HCT116 (cell line): ENCODE results near the gene FAM151B. TPM values are rescaled to one million over a fixed set of nuclear protein-coding genes. Genes with fewer than 3 reads are reported as not detected.

Source experiments
- ATAC-seq: fragments of 200-7000 bp; cut with Tn5 transposase; 2 replicates; pipeline ENCODE4 v1.9.1; 2020; ENCODE audit warnings: mild to moderate bottlenecking, moderate library complexity
- BruUV-seq: library from RNA; stranded (reverse); fragments of 400-500 nt; replicated peaks from 2 replicates; lab custom pipeline; 2021; lab: Mats Ljungman, UMichigan
- CTCF ChIA-PET: fragments of 300-600 bp; sonication (Branson Sonifier 250); formaldehyde crosslinking; loops from one replicate; lab custom pipeline; 2021; ENCODE audit warnings: antibody characterized with exemption; lab: Charles Lee
- POLR2A ChIA-PET: fragments of 300-600, 350-600 bp; sonication (Branson Sonifier 250); formaldehyde crosslinking; loops from one replicate; lab custom pipeline; 2021; ENCODE audit warnings: antibody characterized with exemption; lab: Charles Lee
- RAD21 ChIA-PET, 2 experiments: fragments of 300-600 bp; sonication (Branson Sonifier 250); formaldehyde crosslinking; loops; one replicate each; lab custom pipeline; 2023; ENCODE audit warnings: low total read pairs in 2 of 2; ENCODE audit not compliant: uncharacterized antibody in 2 of 2, unreplicated experiment in 2 of 2, low non-redundant PET in 1 of 2; lab: Charles Lee
- DNase-seq: peaks from one replicate; pipeline ENCODE4 v3.0.0-alpha.2; 2010; ENCODE audit warnings: low read depth, low spot score
- H2AFZ ChIP-seq: fragments of 200-600 bp; shearing (Covaris generic), sonication (generic); 2 replicates; pipeline ENCODE4 v1.6.1; 2017; ENCODE audit warnings: low read depth, mixed run types, mixed read lengths, antibody characterized with exemption, low read length; ENCODE audit not compliant: poor library complexity, severe bottlenecking
- H3K27ac ChIP-seq: 2 replicates; pipeline ENCODE4 v1.5.1; 2012; ENCODE audit warnings: low read depth, low read length
- H3K27me3 ChIP-seq: fragments of 200-600 bp; sonication (generic); 2 replicates; pipeline ENCODE4 v1.6.1; 2016; ENCODE audit warnings: mixed run types, low read length, mixed read lengths; ENCODE audit not compliant: insufficient read depth
- H3K36me3 ChIP-seq, 2 experiments: fragments of 200-500 bp in 1 of 2; fragments of 200-600 bp in 1 of 2; sonication (Bioruptor generic) in 1 of 2; sonication (generic) in 1 of 2; 2 replicates each; pipeline versions ENCODE4 v1.5.1 to v1.6.1; 2014 to 2016; ENCODE audit warnings: low read length in 2 of 2, inconsistent platforms in 1 of 2, mixed read lengths in 1 of 2, mixed run types in 1 of 2; ENCODE audit not compliant: insufficient read depth in 2 of 2, control insufficient read depth in 1 of 2
- H3K4me1 ChIP-seq, 2 experiments: fragments of 200-600 bp in 1 of 2; sonication (generic) in 1 of 2; 2 replicates each; pipeline versions ENCODE4 v1.5.1 to v1.6.1; 2012 to 2017; ENCODE audit warnings: low read length in 2 of 2, inconsistent platforms in 1 of 2, mild to moderate bottlenecking in 1 of 2, mixed read lengths in 1 of 2, mixed run types in 1 of 2, moderate library complexity in 1 of 2; ENCODE audit not compliant: insufficient read depth in 2 of 2, control insufficient read depth in 1 of 2
- H3K4me2 ChIP-seq: fragments of 200-600 bp; sonication (generic); 2 replicates; pipeline ENCODE4 v1.6.1; 2017; ENCODE audit warnings: mixed run types, low read length, mixed read lengths
- H3K4me3 ChIP-seq, 2 experiments: fragments of 200-600 bp in 1 of 2; sonication (generic) in 1 of 2; replicated peaks in 1 of 2; 2 replicates each; pipeline ENCODE4 v1.5.1; 2011 to 2016; ENCODE audit warnings: low read length in 2 of 2, control low read depth in 1 of 2, low read depth in 1 of 2, mild to moderate bottlenecking in 1 of 2, mixed read lengths in 1 of 2, mixed run types in 1 of 2
- H3K79me2 ChIP-seq: fragments of 200-600 bp; sonication (generic); 2 replicates; pipeline ENCODE4 v1.6.1; 2017; ENCODE audit warnings: mild to moderate bottlenecking, mixed run types, low read length, moderate library complexity, mixed read lengths; ENCODE audit not compliant: insufficient read depth
- H3K9ac ChIP-seq: fragments of 200-600 bp; sonication (generic); 2 replicates; pipeline ENCODE4 v1.6.1; 2016; ENCODE audit warnings: low read length, mixed read lengths
- H3K9me2 ChIP-seq: fragments of 200-600 bp; sonication (generic), shearing (Covaris generic); 2 replicates; pipeline ENCODE4 v1.6.1; 2017; ENCODE audit warnings: mixed run types, mild to moderate bottlenecking, moderate library complexity; ENCODE audit not compliant: insufficient read depth
- H3K9me3 ChIP-seq, 2 experiments: fragments of 200-500 bp in 1 of 2; fragments of 200-600 bp in 1 of 2; sonication (Bioruptor generic) in 1 of 2; sonication (generic) in 1 of 2; 2 replicates each; pipeline ENCODE4 v1.6.1; 2014 to 2017; ENCODE audit warnings: low read length in 2 of 2, mixed read lengths in 2 of 2, inconsistent platforms in 1 of 2, low read depth in 1 of 2, mild to moderate bottlenecking in 1 of 2, mixed run types in 1 of 2, moderate library complexity in 1 of 2; ENCODE audit not compliant: control insufficient read depth in 1 of 2, insufficient read depth in 1 of 2
- H4K20me1 ChIP-seq: fragments of 200-600 bp; sonication (generic), shearing (Covaris generic); 2 replicates; pipeline ENCODE4 v1.6.1; 2017; ENCODE audit warnings: mixed run types, mild to moderate bottlenecking, moderate library complexity; ENCODE audit not compliant: insufficient read depth
- ELF1 ChIP-seq: IDR thresholded peaks from 2 replicates; pipeline ENCODE4 v1.6.1; 2012; ENCODE audit warnings: low read depth, borderline replicate concordance
- EZH2 ChIP-seq: fragments of 200-600 bp; sonication (generic); IDR thresholded peaks from 2 replicates; pipeline ENCODE4 v1.6.1; 2017; ENCODE audit warnings: antibody characterized with exemption, mixed run types
- EZH2phosphoT487 ChIP-seq: fragments of 200-600 bp; IDR thresholded peaks from 2 replicates; pipeline ENCODE4 v1.6.1; 2018; ENCODE audit warnings: antibody characterized with exemption, borderline replicate concordance
- JUND ChIP-seq: IDR thresholded peaks from 2 replicates; pipeline ENCODE4 v1.6.1; 2012
- MAX ChIP-seq: IDR thresholded peaks from 2 replicates; pipeline ENCODE4 v1.6.1; 2012
- YY1 ChIP-seq: IDR thresholded peaks from 2 replicates; pipeline ENCODE4 v1.6.1; 2011; ENCODE audit warnings: low read length, low read depth, moderate library complexity, mild to moderate bottlenecking; ENCODE audit not compliant: insufficient replicate concordance; ENCODE audit errors: extremely low read depth
- ZFX ChIP-seq: fragments of 450-650 bp; IDR thresholded peaks from 2 replicates; pipeline ENCODE4 v1.6.1; 2017
- intact Hi-C: fragments of 100-400 bp; cut with micrococcal nuclease; formaldehyde crosslinking; loops from 2 replicates; pipeline ENCODE4 v1.10.0; 2022
- total RNA-seq: library from RNA; stranded (reverse); gene quantifications from one replicate; pipeline ENCODE4 v1.2.1, GENCODE V29; 2021; ENCODE audit not compliant: unreplicated experiment

Gene FAM151B
- total RNA-seq, 1 experiment from 2014 or later = 1.2 TPM

DNA sequence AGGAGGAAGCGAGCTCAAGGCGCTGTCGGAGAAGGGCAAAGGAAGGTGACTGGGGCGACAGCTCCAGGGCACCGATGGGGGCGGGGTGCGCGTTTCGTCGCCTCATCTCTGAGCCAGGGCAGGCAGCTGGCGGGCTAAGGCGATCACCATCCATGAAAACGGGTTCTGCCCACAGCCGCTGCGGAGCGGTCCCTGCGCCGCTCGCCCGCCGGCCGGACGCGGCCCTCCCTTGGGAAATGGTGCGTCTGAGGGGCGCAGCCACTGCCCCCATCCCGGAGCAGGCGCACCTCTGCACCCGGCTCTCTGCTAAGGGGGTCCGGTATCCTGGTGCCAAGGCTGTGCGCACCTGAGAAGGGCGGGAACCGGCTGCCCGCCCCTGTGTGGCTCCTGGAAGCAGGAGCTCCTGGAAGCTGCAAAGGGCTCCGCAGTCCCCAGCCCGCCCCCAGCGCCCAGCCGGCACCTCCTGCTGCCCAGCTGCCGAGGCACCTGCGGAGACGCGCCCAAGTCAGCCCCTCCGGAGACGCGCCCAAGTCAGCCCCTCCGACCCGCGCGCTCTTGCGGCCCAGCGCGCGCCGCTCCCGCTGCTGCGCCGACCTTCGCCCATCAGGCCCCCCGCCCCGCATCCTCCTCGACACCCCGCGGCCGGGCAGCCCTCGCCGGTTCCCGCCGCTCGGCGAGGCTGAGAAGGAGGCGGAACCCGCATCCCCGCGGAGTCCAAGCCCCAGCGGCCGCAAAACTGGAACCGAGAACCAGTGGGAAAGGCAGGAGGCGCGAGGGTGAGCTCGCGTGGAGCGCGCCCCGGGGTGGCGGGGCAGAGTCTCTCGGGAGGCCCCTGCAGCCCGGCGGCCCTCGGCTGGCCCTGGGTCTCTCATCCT, 81.4 kb downstream of the FAM151B start (continued):
- TF ChIP-seq ZFX = no peak
- TF ChIP-seq JUND = no peak

- Histone ChIP-seq H3K79me2 (no peaks in the 10 kb centered on the region), H3K9me2 (no peaks in the 10 kb centered on the region), H3K9me3 (no peaks in the 10 kb centered on the region), H3K9ac (no peak within 1 kb of the TSS), H4K20me1 (no peaks in the 10 kb centered on the region), H3K4me2 (no peak within 1 kb of the TSS), H3K27me3 (no peaks in the 10 kb centered on the region), H3K4me1 (peaks cover 0 to 3% of the 10 kb centered on the region in 2 experiments; a peak in 1 of 4 replicates), H3K27ac (no peak within 1 kb of the TSS), H2AFZ (no peak within 1 kb of the TSS), H3K4me3 (no peak within 1 kb of the TSS), H3K36me3 (no peaks in the 10 kb centered on the region)
- ATAC-seq (no peak), DNase-seq (no peak)
- TF ChIP-seq ELF1 (no peak), MAX (no peak), ZFX (no peak), YY1 (no peak), EZH2 (no peak), EZH2phosphoT487 (no peak), JUND (no peak)
- RAD21 ChIA-PET = no interaction called here
- intact Hi-C loops = no loop called here
- POLR2A ChIA-PET = no interaction called here
- CTCF ChIA-PET = no interaction called here
- no TSS peak for BruUV-seq
Measured at GRCh38 chr5:80569961-80570786, 82.3 kb downstream of the FAM151B start, which contains the start of gene ANKRD34B. Gene ANKRD34B, minus strand, starts transcription at chr5:80570280. Its CDS starts 10,261 bp downstream, at chr5:80560019.
